Retina (tissue), 1 donor: ENCODE results near the gene PLP2.

ENCODE experiments used
- DNase-seq: peaks from one replicate; pipeline ENCODE4 v3.0.0-alpha.2; 2016

Gene PLP2

DNA sequence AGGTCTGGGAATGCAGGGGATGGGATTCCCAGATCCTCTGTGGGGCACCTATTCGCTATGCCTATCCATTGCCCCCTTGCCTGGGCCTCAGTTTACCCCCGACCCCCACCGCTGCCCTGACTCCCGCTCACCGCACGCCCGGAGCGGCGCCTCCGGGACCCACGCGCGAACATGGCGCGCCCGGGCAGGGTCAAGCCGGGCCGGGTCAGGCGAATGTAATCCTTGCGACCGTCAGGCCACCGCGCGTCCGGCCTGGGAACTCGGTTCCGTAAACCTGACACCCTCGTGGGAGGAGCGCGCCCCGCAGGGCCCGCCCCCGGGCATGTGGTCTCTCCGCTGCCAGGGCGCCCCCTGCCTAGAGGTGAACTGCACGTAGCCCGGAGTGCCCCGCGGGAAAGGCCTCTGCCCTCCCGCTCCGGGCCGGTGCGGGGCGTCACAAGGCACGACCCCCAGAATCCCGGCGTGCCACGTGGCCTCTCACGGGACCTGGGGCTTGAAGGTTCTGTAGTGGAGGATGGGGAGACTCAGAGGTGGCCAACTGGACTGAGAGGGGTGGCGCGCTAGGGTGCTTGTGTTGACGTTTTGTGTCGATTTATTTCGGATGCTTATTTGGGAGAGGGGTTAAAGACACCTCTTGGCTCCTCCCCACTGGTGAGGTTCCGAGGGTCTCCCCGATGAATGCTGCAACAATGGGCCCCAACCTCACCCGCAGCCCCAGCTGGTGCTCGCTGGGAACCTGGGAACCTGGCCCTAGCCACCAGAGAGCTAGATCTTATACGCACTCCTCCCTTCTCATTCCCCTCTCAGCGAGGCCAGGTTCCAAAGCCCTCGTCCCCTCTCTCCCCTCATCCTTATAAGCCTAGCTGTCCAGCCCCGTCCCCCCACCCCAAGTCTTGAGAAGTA, 14.7 kb downstream of the PLP2 start, which contains the start of gene PRICKLE3:
PRICKLE3 (minus strand) TSS at position 249 of the 903 bp plus-strand sequence; CDS start at position 173, 76 bp downstream.
- peak; percentile 64 for DNase-seq

GRCh38 chrX:49187028-49187394, 15.3 kb downstream of the PLP2 start:
- DNase-seq, result no peak

- DNase-seq, result no peak
Observed at GRCh38 chrX:49187526-49187925, 15.8 kb downstream of the PLP2 start.

- DNase-seq, result no peak
Observed at GRCh38 chrX:49188468-49189076, 16.9 kb downstream of the PLP2 start.

DNA sequence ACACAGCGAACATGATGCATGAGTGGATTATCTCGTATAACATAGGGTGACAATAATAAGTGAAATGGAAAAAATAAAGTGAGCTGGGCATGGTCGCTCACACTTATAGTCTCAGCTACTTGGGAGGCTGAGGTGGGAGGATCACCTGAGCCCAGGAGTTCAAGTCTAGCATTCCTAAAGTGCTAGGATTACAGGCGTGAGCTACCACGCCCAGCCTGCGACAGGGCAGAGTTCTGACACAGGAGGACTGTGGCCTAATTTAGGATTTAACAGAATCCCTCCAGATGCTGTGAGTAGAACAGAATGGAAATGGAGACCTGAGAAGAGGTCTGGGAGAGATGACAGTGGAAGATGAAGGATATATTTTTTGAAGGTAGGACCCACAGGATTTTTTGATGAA, 17.9 kb downstream of the PLP2 start:
- no peak for DNase-seq

GRCh38 chrX:49190821-49191573, 19.3 kb downstream of the PLP2 start:
- peak; percentile 86 for DNase-seq

GRCh38 chrX:49191574-49192011, 19.9 kb downstream of the PLP2 start:
- no peak for DNase-seq

GRCh38 chrX:49192722-49193328, 21.1 kb downstream of the PLP2 start:
- no peak for DNase-seq

DNA sequence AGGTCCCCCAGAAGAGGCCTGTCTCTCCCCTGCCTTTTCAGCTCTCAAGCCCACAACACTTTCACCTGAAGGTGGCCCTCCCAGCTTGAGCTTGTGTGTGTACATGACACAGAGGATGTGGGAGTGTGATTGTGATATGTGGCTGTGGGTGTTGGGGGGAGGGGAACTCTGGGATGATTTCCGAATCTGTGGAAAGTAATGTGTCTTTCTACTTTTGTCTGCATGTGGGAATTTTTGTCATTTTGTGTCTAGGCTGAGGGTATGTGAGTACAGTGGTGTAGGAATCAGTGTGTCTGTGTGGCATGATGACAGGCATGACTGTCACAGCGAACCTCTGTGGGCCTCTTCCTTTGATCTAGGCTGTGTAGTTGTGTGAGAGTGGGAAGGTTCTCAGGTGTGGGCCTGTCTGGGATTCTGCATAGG, 21.9 kb downstream of the PLP2 start:
- no peak for DNase-seq

- no peak for DNase-seq
Observed at GRCh38 chrX:49197543-49198087, 25.9 kb downstream of the PLP2 start.

DNA sequence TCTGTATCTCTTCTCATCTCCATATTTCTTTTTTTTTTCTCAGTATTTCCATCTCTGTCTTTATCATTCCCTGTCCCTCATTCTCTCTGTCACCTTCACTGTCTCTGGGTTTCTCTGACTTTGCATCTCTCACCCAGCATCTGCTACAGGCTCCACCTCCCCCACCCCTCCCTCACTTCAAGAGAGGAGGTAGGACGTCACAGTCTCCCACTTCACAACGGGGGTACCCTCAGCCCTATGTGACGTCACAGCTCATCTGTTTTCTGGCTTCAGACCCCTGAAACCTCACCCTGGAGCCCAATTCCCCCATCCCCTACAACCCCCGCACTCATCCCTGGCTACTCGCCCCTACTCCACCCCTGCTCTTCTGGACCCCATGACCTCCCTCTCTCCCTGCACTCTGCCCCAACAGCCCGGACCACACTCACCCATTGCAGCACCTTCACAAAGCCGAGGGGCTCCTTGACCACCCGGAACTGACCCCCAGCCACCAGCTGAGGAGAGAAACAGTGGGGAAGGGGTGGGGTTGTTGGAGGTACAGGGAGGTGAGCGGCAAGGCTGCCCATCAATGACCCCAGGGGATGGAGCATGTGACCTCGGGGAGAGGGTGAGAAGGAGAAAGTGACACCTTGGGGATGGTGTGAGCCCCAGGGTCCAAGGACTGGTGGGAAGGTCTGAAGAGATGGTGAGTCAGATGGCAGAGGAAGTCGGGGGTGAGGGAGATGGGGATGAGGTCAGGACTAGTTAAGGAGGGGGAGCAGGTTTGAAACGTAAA, 27.0 kb downstream of the PLP2 start:
- DNase-seq, result no peak

DNA sequence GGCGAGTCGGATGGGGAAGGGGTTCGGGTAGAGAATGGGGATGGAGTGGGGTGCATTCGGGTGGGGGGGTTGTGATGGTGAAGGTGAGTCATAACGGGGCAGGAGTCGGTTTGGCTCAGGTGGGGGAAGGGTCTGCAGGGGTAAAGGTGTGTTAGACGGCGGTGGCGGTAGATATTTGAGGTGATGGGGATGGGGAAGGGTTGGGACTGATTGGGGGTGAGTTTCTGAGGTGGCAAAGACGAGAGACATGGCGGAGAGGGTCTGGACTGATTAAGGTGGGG, 27.6 kb downstream of the PLP2 start:
- no peak for DNase-seq

GRCh38 chrX:49199906-49200771, 28.4 kb downstream of the PLP2 start, which contains the start of gene SYP:
Gene SYP, minus strand, starts transcription at chrX:49200193. Its CDS starts 7 bp downstream, at chrX:49200186.
- DNase-seq, result peak; percentile 77

GRCh38 chrX:49202022-49202421, 30.3 kb downstream of the PLP2 start:
- no peak for DNase-seq

DNA sequence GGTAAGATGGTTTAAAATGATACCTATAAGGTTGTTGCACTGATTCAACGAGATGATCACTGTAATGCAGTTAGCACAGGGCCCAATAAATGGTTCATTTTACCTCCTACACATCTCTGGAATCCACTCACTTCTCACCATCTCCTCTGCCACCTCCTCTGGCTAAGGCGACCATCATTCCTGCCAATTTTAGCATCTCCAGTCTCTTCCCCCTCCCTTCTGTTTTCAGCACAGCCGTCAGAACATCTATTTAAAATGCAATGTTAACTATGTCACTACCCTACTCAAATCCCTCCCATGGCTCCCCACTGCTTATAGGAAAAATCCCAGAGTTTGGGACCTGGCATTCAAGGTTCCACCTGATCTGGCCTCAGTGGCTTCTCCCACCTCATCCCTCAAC, 31.8 kb downstream of the PLP2 start:
- DNase-seq, result no peak

DNA sequence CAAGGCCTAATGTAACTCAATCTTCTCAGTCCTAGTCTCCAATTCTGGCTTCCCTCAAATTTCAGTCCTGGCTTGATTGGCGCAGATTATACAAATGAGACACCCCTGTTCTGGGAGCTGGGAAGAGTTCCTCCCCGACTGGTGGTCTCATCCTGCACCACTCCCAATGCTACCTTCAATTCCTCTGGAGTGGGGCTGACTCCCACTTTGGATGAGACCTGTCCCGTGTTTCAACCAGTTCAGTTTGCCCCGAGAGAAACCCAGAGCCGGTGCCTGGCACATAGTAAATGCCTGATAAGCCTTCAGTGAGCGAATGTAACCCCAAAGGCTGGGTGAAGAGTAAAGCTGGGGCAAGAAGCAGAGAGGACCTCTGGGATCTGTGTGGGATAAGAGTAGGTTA, 32.3 kb downstream of the PLP2 start:
- no peak for DNase-seq

- DNase-seq, result no peak
Observed at GRCh38 chrX:49204709-49205108, 33.0 kb downstream of the PLP2 start.

DNA sequence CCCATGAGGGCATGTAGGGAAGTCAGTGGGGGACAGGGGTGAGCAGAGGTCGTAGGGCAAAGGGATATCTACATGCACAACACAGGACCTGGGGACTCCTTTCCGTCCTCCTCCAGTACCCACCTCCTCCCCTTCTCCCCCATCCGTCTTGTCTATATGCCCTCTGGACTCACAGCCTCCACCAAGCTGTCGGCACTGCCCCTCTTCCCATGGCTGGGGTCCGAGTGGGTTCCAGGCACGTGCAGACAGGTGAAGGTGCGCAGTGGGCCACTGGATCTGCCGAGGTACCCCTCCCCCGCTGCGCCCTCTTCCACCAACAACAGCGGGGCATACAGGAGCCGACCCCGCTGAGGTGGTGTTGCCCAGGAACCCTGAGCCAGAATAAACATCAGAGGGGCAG, 33.7 kb downstream of the PLP2 start:
- no peak for DNase-seq

GRCh38 chrX:49206543-49206942, 34.8 kb downstream of the PLP2 start:
- DNase-seq, result no peak

DNA sequence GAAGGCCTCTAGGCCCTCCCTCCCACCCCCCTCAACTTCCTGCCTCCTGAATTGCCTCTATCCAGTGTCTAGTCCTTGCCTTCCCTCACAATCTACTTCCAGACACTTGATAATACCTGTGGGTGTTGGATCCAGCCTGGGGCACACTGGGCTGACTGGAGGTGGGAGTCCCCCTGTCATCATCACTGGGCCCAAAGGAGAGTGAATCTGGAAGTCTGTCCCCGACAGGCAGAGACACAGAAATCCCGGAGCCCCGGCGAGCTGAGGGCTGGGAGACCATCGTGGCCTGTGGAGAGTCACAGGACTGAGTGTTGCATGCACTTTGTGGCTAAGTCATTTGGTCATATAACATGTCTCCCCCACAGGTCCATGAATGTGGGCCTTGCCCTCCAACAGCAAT, 36.7 kb downstream of the PLP2 start:
- no peak for DNase-seq
